Measurements from ENCODE around the gene CLEC12A.

DNA sequence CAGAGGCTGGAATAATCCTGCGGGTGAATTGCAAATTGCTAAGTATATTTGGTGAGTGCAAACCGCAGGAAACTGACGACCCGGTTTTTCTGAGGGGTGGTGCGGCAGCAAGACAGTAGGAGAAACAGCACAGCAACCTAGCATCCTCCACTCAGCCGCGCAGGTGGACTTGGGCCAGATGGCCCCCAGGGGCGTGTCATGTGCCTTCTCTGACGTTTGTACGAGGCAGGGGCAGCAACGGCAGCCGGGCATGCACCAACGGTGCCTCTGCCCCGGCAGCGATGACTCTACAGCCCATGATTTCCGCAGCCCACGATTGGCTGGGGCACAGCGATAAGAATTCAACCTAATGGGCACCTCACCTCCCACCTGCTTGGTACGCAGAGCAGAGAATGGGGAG lies 28.0 kb upstream of the CLEC12A start:
- TF ChIP-seq, protein P1, sequence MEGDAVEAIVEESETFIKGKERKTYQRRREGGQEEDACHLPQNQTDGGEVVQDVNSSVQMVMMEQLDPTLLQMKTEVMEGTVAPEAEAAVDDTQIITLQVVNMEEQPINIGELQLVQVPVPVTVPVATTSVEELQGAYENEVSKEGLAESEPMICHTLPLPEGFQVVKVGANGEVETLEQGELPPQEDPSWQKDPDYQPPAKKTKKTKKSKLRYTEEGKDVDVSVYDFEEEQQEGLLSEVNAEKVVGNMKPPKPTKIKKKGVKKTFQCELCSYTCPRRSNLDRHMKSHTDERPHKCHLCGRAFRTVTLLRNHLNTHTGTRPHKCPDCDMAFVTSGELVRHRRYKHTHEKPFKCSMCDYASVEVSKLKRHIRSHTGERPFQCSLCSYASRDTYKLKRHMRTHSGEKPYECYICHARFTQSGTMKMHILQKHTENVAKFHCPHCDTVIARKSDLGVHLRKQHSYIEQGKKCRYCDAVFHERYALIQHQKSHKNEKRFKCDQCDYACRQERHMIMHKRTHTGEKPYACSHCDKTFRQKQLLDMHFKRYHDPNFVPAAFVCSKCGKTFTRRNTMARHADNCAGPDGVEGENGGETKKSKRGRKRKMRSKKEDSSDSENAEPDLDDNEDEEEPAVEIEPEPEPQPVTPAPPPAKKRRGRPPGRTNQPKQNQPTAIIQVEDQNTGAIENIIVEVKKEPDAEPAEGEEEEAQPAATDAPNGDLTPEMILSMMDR (IDR thresholded peaks at IDR 0.05), result no peak
- TF ChIP-seq POLR2A (IDR thresholded peaks at IDR 0.05), result no peak

Data from adrenal gland (tissue), 5 donors.